Hepatocyte (in vitro differentiated cells): ENCODE measurements around the gene KIF25. TPM values are rescaled to one million over a fixed set of nuclear protein-coding genes. Genes with fewer than 3 reads are reported as not detected.

Experiments
- DNase-seq: peaks from one replicate; pipeline ENCODE4 v3.0.0-alpha.2; 2016; ENCODE audit warnings: low spot score
- H2AFZ ChIP-seq: fragments of 200-600 bp; sonication (generic); 2 replicates; pipeline ENCODE4 v1.6.0; 2016; ENCODE audit warnings: antibody characterized with exemption, mild to moderate bottlenecking
- H3K27ac ChIP-seq: fragments of 200-600 bp; sonication (generic); 2 replicates; pipeline ENCODE4 v1.5.1; 2016; ENCODE audit warnings: mild to moderate bottlenecking
- H3K27me3 ChIP-seq: fragments of 200-600 bp; sonication (generic); 2 replicates; pipeline ENCODE4 v1.6.1; 2016
- H3K36me3 ChIP-seq: fragments of 200-600 bp; sonication (generic); replicated peaks from 2 replicates; pipeline ENCODE4 v1.5.1; 2016; ENCODE audit warnings: low read depth; ENCODE audit not compliant: insufficient read depth
- H3K4me1 ChIP-seq: fragments of 200-600 bp; sonication (generic); 2 replicates; pipeline ENCODE4 v1.5.1; 2016; ENCODE audit warnings: mild to moderate bottlenecking, moderate library complexity; ENCODE audit not compliant: insufficient read depth
- H3K4me2 ChIP-seq: fragments of 200-600 bp; sonication (generic); 2 replicates; pipeline ENCODE4 v1.6.0; 2016
- H3K4me3 ChIP-seq: fragments of 200-600 bp; sonication (generic); 2 replicates; pipeline ENCODE4 v1.5.1; 2016; ENCODE audit warnings: mild to moderate bottlenecking
- H3K79me2 ChIP-seq: fragments of 200-600 bp; sonication (generic); 2 replicates; pipeline ENCODE4 v1.6.0; 2017; ENCODE audit warnings: mild to moderate bottlenecking
- H3K9me2 ChIP-seq: fragments of 200-600 bp; sonication (generic); replicated peaks from 2 replicates; pipeline ENCODE4 v1.6.0; 2017; ENCODE audit warnings: mild to moderate bottlenecking; ENCODE audit not compliant: insufficient read depth
- H3K9me3 ChIP-seq: fragments of 200-600 bp; sonication (generic); 2 replicates; pipeline ENCODE4 v1.5.1; 2016; ENCODE audit warnings: low read depth, mild to moderate bottlenecking
- H4K20me1 ChIP-seq: fragments of 200-600 bp; sonication (generic); 2 replicates; pipeline ENCODE4 v1.6.0; 2016; ENCODE audit warnings: mild to moderate bottlenecking; ENCODE audit not compliant: insufficient read depth, poor library complexity, severe bottlenecking
- EZH2 ChIP-seq: fragments of 200-600 bp; sonication (generic); IDR thresholded peaks from 2 replicates; pipeline ENCODE4 v1.6.1; 2016; ENCODE audit warnings: antibody characterized with exemption, mild to moderate bottlenecking, borderline replicate concordance
- EZH2phosphoT487 ChIP-seq: fragments of 200-600 bp; sonication (generic); IDR thresholded peaks from one replicate; pipeline ENCODE4 v1.6.1; 2018; ENCODE audit warnings: antibody characterized with exemption, mild to moderate bottlenecking, low read depth, moderate library complexity; ENCODE audit not compliant: unreplicated experiment, severe bottlenecking
- WGBS: methylation state at CpG from one replicate; pipeline ENCODE4 v1.1.6; 2016; ENCODE audit warnings: low lambda C conversion rate; ENCODE audit errors: missing lambda C conversion rate; 5-methylcytosine and 5-hydroxymethylcytosine counted together
- polyA plus RNA-seq: library from polyadenylated mRNA; unstranded; fragments of >200 nt; fragmentation: Nextera tagmentation; extraction: Ambion mirVana; gene quantifications from 2 replicates; pipeline ENCODE4 v1.2.1, GENCODE V29; 2016
- total RNA-seq: library from RNA; depleted of rRNA; stranded (reverse); fragments of >200 nt; gene quantifications from 2 replicates; pipeline ENCODE4 v1.2.3, GENCODE V29; 2014
- TF ChIP-seq, protein P1 (sequence below): fragments of 200-600 bp; sonication (generic); IDR thresholded peaks from 2 replicates; pipeline ENCODE4 v1.5.1; 2016; ENCODE audit warnings: antibody characterized with exemption, mild to moderate bottlenecking; ENCODE audit not compliant: poor library complexity

Gene KIF25
- total and polyA plus RNA-seq, 2 experiments from 2014 or later, result 0.40 TPM; not detected in 1

DNA sequence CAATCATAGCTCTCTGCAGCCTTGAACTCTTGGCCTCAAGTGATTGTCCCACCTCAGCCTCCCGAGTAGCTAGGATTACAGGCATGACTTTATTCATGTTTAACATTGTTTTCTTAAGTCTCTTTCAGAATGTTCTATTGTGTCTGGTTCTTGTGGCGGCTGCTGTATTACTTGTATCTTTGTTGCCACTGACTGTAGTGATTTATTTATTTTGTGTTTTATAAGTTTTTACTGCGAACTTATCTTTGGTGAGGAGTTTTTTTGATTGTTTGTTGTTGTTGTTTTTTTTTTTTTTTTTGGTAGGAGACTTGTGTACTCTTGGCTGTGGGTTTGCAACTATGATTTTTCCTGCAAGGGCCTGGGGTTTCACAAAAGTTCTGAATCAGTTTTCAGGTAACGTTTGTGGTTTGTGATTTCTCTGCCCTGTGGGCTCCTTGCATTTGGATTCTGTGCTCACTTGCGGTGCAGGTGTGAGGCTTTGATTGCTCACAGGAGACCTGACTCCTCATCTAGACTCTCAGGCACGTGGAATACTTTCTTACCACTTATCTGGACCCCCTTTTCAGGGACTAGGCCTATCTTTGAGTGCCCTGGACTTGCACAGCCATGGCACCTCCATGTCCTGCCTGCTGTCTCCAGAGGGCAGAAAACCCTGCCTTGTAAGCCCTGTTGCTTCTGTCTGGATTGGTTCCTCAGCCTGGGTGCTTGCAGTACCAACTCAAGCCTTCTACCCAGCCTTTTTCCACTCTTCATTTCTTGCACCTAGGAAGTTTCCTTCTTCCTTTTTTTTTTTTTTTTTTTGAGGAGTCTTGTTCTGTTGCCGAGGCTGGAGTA lies 25.2 kb downstream of the KIF25 start:
- Histone ChIP-seq H3K4me2 (no peak overlapping the region), H2AFZ (no peak overlapping the region), H3K9me3 (no peaks in the 10 kb centered on the region), H4K20me1 (no peaks in the 10 kb centered on the region), H3K36me3 (no peaks in the 10 kb centered on the region), H3K79me2 (no peaks in the 10 kb centered on the region), H3K9me2 (no peaks in the 10 kb centered on the region), H3K4me1 (peaks cover 29% of the 10 kb centered on the region), H3K27me3 (no peaks in the 10 kb centered on the region), H3K4me3 (no peak overlapping the region), H3K27ac (no peak overlapping the region)
- no peak for DNase-seq
- WGBS, result 75% methylated on average over 7 of the region's 7 CpGs
- TF ChIP-seq, protein P1, sequence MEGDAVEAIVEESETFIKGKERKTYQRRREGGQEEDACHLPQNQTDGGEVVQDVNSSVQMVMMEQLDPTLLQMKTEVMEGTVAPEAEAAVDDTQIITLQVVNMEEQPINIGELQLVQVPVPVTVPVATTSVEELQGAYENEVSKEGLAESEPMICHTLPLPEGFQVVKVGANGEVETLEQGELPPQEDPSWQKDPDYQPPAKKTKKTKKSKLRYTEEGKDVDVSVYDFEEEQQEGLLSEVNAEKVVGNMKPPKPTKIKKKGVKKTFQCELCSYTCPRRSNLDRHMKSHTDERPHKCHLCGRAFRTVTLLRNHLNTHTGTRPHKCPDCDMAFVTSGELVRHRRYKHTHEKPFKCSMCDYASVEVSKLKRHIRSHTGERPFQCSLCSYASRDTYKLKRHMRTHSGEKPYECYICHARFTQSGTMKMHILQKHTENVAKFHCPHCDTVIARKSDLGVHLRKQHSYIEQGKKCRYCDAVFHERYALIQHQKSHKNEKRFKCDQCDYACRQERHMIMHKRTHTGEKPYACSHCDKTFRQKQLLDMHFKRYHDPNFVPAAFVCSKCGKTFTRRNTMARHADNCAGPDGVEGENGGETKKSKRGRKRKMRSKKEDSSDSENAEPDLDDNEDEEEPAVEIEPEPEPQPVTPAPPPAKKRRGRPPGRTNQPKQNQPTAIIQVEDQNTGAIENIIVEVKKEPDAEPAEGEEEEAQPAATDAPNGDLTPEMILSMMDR, result no peak
- TF ChIP-seq EZH2phosphoT487 (no peak), EZH2 (no peak)

DNA sequence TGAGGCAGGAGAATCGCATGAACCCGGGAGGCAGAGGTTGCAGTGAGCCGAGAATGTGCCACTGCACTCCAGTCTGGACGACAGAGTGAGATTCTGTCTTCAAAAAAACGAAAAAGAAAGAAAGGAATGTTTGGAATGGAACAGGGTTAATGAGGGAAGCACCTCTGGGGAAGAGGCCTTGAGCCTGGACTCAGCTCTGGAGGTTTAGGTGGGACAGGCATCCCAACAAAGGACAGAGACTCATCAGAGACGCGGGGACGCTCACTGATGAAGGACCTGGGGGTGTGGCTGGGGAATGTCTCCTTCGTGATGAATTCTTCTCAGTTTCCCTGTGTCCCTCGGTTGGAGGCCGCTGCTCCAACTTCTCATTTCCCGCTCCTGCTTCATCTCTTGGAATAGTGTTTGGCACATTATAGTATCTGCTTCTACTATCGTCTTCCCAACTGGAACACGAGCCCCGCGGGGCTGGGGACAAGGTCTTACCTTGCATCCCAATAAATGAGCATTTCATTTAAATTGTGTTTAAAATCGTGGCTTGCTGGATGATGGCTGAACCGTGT lies 27.6 kb downstream of the KIF25 start:
- peaks cover 29% of the 10 kb centered on the region for H3K4me1 ChIP-seq
- WGBS, result 87% methylated on average over 18 of the region's 18 CpGs
- H3K79me2 ChIP-seq, result no peaks in the 10 kb centered on the region
- no peak for DNase-seq
- no peak overlapping the region for H2AFZ ChIP-seq
- peak overlapping the region; percentile 81 for H3K27ac ChIP-seq
- H4K20me1 ChIP-seq, result no peaks in the 10 kb centered on the region
- no peak overlapping the region for H3K4me3 ChIP-seq
- no peaks in the 10 kb centered on the region for H3K36me3 ChIP-seq
- H3K4me2 ChIP-seq, result no peak overlapping the region
- no peaks in the 10 kb centered on the region for H3K9me2 ChIP-seq
- no peaks in the 10 kb centered on the region for H3K27me3 ChIP-seq
- TF ChIP-seq, protein P1, result no peak
- TF ChIP-seq EZH2phosphoT487, result no peak
- TF ChIP-seq EZH2, result no peak
- no peaks in the 10 kb centered on the region for H3K9me3 ChIP-seq

DNA sequence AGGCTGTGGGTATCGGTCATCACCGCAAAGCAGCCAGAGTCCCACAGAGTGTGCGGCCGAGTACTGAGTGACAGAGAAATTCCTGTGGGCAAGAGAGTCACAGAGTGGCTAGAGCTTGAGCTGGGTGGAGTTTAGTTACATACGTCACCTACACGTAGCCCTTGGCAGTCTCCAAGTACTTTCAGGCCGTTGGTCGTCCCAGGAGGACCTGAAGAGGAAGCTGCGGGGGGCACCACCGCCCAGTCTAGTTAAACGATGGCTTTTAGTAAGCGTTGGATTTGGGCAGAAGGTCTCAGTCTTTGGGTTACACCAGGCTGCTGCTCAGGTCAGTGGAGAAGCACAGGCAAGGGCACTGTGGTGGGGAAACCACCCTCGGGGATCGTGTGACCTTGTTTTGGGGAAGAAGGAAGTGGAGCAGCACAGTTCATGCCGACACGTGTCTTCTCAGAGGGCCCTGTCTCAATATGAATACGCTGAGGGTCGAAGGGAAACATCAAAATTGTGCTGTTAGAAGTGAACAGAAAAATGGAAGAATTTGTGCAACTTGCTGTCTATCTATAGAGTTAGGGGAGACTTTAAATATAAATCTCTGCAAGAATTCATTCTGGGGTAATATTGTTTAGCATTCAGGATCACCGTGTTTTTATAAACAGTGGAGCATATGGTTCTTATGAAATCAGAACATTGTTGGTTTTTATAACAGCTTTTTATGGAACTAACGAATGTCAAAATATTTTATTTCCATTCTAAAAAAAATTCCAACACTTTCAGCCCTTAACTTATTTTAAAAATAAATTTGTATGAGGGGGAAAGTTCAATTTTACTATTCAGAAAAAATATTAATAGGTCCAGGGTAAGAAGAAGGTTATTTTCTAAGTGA lies 28.6 kb downstream of the KIF25 start:
- TF ChIP-seq, protein P1, result no peak
- TF ChIP-seq EZH2phosphoT487 (no peak), EZH2 (no peak)
- H3K27me3 ChIP-seq, result no peaks in the 10 kb centered on the region
- no peak overlapping the region for H2AFZ ChIP-seq
- H3K27ac ChIP-seq, result no peak overlapping the region
- H3K9me2 ChIP-seq, result no peaks in the 10 kb centered on the region
- no peaks in the 10 kb centered on the region for H4K20me1 ChIP-seq
- WGBS, result 83% methylated on average over 20 of the region's 20 CpGs
- H3K9me3 ChIP-seq, result no peaks in the 10 kb centered on the region
- no peaks in the 10 kb centered on the region for H3K36me3 ChIP-seq
- no peak overlapping the region for H3K4me3 ChIP-seq
- no peak for DNase-seq
- H3K4me2 ChIP-seq, result no peak overlapping the region
- no peaks in the 10 kb centered on the region for H3K79me2 ChIP-seq
- peaks cover 33% of the 10 kb centered on the region for H3K4me1 ChIP-seq
